ENCODE measurements around the gene CETP.

- no peak for TF ChIP-seq POLR2A (IDR thresholded peaks at IDR 0.05)
- no peak for TF ChIP-seq CTCF (IDR thresholded peaks at IDR 0.05)
- TF ChIP-seq POLR2AphosphoS5 (IDR thresholded peaks at IDR 0.05) = no peak
Observed at GRCh38 chr16:56977823-56978430, 16.2 kb downstream of the CETP start.
